OCI-LY3 (cell line): ENCODE results near the gene IGSF3.

Source experiments
- EZH2phosphoT487 ChIP-seq: fragments of 200-600 bp; shearing (Covaris generic); IDR thresholded peaks from 2 replicates; pipeline ENCODE4 v1.6.1; 2018; ENCODE audit warnings: antibody characterized with exemption, mixed run types, low read depth
- TF ChIP-seq, protein P1 (sequence below): fragments of 200-600, 300-600 bp; sonication (generic); IDR thresholded peaks from 2 replicates; pipeline ENCODE4 v1.5.1; 2014; ENCODE audit warnings: antibody characterized with exemption, low read length, low read depth

DNA sequence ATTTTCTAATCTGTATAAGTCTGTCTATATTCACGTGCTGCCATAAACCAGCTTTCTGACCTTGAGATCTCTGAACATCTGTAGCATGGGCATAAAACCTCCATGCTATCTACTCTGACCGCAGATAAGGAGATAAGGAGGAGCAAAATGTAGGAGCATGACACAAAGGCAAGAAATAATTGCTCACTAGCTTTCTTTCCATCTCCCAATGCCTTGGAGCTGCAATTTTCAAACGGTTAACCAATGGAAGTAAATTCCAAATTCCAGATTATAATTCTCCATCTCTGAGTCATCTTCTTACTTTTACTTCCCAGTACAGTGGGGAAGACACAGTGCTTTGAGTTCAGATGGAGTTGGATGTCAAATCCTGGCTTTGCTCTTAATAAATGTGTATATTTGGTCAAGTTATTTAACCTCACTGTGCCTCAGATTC, 138.3 kb downstream of the IGSF3 start:
- TF ChIP-seq, protein P1, sequence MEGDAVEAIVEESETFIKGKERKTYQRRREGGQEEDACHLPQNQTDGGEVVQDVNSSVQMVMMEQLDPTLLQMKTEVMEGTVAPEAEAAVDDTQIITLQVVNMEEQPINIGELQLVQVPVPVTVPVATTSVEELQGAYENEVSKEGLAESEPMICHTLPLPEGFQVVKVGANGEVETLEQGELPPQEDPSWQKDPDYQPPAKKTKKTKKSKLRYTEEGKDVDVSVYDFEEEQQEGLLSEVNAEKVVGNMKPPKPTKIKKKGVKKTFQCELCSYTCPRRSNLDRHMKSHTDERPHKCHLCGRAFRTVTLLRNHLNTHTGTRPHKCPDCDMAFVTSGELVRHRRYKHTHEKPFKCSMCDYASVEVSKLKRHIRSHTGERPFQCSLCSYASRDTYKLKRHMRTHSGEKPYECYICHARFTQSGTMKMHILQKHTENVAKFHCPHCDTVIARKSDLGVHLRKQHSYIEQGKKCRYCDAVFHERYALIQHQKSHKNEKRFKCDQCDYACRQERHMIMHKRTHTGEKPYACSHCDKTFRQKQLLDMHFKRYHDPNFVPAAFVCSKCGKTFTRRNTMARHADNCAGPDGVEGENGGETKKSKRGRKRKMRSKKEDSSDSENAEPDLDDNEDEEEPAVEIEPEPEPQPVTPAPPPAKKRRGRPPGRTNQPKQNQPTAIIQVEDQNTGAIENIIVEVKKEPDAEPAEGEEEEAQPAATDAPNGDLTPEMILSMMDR: no peak
- TF ChIP-seq EZH2phosphoT487: no peak
